HFFc6 (cell line): ENCODE data around the gene CDCA3. TPM values are rescaled to one million over a fixed set of nuclear protein-coding genes. Genes with fewer than 3 reads are reported as not detected.

Experiments used
- DNase-seq: peaks from one replicate; pipeline ENCODE4 v3.0.0-alpha.2; 2018
- H3K27ac Mint-ChIP-seq: 2 replicates; pipeline ENCODE4 v1.8.0; 2020; ENCODE audit warnings: mild to moderate bottlenecking, mixed read lengths
- H3K27me3 Mint-ChIP-seq: 2 replicates; pipeline ENCODE4 v1.8.0; 2021; ENCODE audit warnings: mild to moderate bottlenecking, moderate library complexity, mixed read lengths; ENCODE audit not compliant: insufficient read depth
- H3K36me3 Mint-ChIP-seq: 2 replicates; pipeline ENCODE4 v1.8.0; 2021; ENCODE audit warnings: low read depth, mixed read lengths
- H3K4me1 Mint-ChIP-seq: 2 replicates; pipeline ENCODE4 v1.8.0; 2020; ENCODE audit warnings: low read depth, mixed read lengths
- H3K4me3 Mint-ChIP-seq: 2 replicates; pipeline ENCODE4 v1.8.0; 2020; ENCODE audit warnings: mild to moderate bottlenecking, moderate library complexity, mixed read lengths
- H3K9me3 Mint-ChIP-seq: 2 replicates; pipeline ENCODE4 v1.8.0; 2020; ENCODE audit warnings: mild to moderate bottlenecking, mixed read lengths
- CTCF ChIP-seq: fragments of 200-600 bp; sonication (generic); IDR thresholded peaks from 2 replicates; pipeline ENCODE4 v1.5.0; 2021; ENCODE audit warnings: antibody characterized with exemption, mild to moderate bottlenecking
- total RNA-seq, 6 experiments: library from RNA; stranded (reverse); fragmentation: NEBNext Ultra II Directional; extraction: Animal tissue kit (Norgen Biotek cat#: 25700); gene quantifications; 2 replicates in 1 of 6; 3 replicates in 5 of 6; pipeline ENCODE4 v1.2.3, GENCODE V29; 2021

CDCA3 gene
- total RNA-seq, 6 experiments from 2014 or later = 24.0 to 62.5 (median 56.3) TPM

- Mint-ChIP-seq H3K27me3 (peaks cover 29% of the 10 kb centered on the region), H3K4me3 (peak overlapping the region; percentile 86), H3K36me3 (peaks cover 8% of the 10 kb centered on the region), H3K4me1 (peaks cover 61% of the 10 kb centered on the region), H3K27ac (peak overlapping the region; percentile 80), H3K9me3 (no peaks in the 10 kb centered on the region)
- no peak for DNase-seq
- no peak for TF ChIP-seq CTCF
Observed at GRCh38 chr12:6824901-6825381, 26.1 kb downstream of the CDCA3 start.

GRCh38 chr12:6824085-6824775, 26.9 kb downstream of the CDCA3 start:
- peaks cover 63% of the 10 kb centered on the region for H3K4me1 Mint-ChIP-seq
- H3K4me3 Mint-ChIP-seq = peak overlapping the region; percentile 86; the same call in 1 of the 2 replicates

GRCh38 chr12:6823182-6824084, 27.7 kb downstream of the CDCA3 start:
- no peak overlapping the region for H3K4me3 Mint-ChIP-seq
- DNase-seq = no peak
- no peak for TF ChIP-seq CTCF
- H3K36me3 Mint-ChIP-seq = peaks cover 8% of the 10 kb centered on the region
- H3K27me3 Mint-ChIP-seq = peaks cover 33% of the 10 kb centered on the region
- H3K4me1 Mint-ChIP-seq = peaks cover 63% of the 10 kb centered on the region
- H3K27ac Mint-ChIP-seq = no peak overlapping the region
- no peaks in the 10 kb centered on the region for H3K9me3 Mint-ChIP-seq

More at GRCh38 chr12:6824085-6824775, 26.9 kb downstream of the CDCA3 start:
- Mint-ChIP-seq H3K27me3 (peaks cover 35% of the 10 kb centered on the region), H3K27ac (no peak overlapping the region; the same call in 1 of the 2 replicates), H3K36me3 (peaks cover 8% of the 10 kb centered on the region), H3K9me3 (no peaks in the 10 kb centered on the region)
- TF ChIP-seq CTCF = no peak
- no peak for DNase-seq

GRCh38 chr12:6822426-6823135, 28.5 kb downstream of the CDCA3 start:
- peaks cover 40% of the 10 kb centered on the region for H3K27me3 Mint-ChIP-seq
- peaks cover 55% of the 10 kb centered on the region for H3K4me1 Mint-ChIP-seq
- no peak for DNase-seq
- H3K36me3 Mint-ChIP-seq = peaks cover 8% of the 10 kb centered on the region
- peak overlapping the region; percentile 80; the same call in 1 of the 2 replicates for H3K4me3 Mint-ChIP-seq
- H3K27ac Mint-ChIP-seq = no peak overlapping the region
- TF ChIP-seq CTCF = no peak
- H3K9me3 Mint-ChIP-seq = no peaks in the 10 kb centered on the region
